ENCODE measurements around the gene KRT84.

Gene KRT84, protein sequence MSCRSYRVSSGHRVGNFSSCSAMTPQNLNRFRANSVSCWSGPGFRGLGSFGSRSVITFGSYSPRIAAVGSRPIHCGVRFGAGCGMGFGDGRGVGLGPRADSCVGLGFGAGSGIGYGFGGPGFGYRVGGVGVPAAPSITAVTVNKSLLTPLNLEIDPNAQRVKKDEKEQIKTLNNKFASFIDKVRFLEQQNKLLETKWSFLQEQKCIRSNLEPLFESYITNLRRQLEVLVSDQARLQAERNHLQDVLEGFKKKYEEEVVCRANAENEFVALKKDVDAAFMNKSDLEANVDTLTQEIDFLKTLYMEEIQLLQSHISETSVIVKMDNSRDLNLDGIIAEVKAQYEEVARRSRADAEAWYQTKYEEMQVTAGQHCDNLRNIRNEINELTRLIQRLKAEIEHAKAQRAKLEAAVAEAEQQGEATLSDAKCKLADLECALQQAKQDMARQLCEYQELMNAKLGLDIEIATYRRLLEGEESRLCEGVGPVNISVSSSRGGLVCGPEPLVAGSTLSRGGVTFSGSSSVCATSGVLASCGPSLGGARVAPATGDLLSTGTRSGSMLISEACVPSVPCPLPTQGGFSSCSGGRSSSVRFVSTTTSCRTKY

DNA sequence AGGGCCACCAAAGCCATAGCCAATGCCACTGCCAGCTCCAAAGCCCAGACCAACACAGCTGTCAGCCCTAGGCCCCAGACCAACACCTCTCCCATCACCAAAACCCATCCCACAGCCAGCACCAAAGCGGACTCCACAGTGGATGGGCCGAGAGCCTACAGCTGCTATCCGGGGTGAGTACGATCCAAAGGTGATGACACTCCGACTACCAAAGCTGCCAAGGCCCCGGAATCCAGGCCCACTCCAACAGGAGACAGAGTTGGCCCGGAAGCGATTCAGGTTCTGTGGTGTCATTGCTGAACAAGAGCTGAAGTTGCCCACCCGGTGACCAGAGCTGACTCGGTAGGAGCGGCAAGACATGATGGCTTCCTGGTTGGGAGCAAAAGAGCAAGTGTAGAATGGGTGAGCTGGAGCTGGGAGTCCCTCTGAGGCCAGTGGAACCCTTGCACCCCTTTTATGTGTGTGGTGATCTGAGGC is at the start of gene KRT84:
TSS of gene KRT84 (minus strand) at position 427 of the 477 bp plus-strand sequence. CDS start at position 360, 67 bp downstream.
- DNase-seq (ENCODE audit: low read depth): no peak

DNA sequence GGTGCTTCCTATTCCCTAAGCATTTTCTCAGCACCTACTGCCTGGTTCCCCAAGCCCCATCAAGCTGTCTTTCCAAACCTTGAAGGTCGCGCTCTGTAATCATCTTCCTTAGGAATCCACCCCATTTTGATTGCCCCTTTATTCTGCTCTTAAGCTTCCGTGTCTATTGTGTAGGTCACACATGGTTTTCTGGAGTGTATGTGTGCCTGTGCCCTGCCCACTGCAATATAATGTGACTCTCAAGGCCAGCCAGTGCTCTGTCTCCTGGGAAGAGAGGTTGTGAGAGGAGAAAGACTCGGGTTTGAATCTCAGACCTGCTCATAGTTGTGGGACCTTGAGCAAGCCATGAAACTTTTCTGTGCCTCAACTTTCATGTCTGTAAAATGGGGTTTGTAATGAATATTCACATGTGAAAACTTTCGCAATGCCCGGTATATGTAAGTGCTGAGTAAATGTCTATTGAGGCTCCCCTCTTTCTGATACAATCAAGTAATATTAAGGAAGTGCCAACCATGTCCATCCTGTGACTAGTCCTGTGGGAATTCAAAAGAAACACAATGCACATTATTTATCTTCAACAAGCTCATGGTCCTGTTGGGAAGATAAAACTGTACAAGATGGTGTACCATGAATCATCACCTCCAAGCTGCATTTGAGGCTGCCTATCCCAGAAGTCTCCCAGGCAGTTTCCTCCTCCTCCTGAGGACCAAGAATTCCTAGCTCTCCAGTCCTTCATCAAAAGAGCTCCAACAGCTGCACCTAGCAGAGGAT is 49.5 kb upstream of the KRT84 start:
- DNase-seq (ENCODE audit: low read depth): no peak

DNA sequence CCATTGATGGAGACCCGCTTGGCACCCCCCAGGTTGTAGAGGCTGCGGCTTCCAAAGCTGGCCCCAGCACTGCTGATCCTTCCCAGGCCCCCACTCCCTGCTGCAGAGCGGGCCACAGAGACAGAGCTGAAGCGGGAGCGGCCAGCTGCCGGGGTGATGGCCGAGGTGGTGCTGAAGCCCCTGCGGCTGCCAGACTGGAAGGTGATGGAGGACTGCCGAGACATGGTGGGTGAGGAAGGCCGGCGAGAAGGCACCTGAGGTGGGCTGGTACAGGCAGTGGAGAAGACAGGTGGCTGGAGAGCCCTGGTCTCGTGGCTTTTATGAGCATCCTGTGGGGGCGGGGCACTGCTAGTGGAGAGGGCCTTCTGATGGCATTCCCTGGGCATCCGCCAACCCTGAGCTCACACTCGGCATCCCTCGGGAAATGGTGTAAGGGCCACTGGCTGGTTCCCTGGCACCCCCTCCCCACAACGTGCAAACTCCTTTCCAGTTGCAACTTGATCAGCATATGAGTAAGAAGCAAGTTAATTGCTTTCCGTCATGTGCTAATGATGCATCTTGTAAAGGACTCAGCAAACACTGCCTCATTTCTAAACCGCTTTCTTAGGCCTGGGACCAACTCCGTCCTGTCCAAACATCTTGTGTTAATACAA is 48.8 kb upstream of the KRT84 start, which contains the start of gene KRT75:
TSS of gene KRT75 (minus strand) at position 291 of the 653 bp plus-strand sequence. CDS start at position 224, 67 bp downstream.
- no peak for DNase-seq (ENCODE audit: low read depth)

DNA sequence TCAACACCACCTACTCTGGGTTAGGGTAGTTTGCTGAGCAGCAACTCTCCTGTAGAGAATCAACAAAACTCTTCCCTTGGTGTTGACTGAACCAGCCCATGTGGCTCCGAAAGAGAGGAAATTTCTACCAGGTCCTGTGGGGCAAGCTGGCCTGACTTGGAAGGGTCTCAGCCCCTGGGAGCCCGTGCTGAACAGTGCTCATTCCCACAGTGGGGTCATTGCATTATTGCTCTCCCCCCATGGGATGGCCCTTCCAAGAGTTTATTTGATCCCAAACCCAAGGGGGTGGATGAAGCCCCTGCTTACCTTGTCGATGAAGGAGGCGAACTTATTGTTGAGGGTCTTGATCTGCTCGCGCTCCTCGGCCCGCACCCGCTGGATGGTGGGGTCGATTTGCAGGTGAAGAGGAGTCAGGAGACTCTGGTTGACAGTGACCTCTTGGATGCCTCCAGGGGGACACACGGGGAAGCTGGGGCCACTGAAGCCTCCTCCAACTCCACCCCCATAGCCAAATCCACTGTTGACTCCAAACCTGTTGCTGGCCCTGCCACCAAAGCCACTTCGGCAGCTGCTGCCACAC is 48.1 kb upstream of the KRT84 start:
- DNase-seq (ENCODE audit: low read depth): no peak

DNA sequence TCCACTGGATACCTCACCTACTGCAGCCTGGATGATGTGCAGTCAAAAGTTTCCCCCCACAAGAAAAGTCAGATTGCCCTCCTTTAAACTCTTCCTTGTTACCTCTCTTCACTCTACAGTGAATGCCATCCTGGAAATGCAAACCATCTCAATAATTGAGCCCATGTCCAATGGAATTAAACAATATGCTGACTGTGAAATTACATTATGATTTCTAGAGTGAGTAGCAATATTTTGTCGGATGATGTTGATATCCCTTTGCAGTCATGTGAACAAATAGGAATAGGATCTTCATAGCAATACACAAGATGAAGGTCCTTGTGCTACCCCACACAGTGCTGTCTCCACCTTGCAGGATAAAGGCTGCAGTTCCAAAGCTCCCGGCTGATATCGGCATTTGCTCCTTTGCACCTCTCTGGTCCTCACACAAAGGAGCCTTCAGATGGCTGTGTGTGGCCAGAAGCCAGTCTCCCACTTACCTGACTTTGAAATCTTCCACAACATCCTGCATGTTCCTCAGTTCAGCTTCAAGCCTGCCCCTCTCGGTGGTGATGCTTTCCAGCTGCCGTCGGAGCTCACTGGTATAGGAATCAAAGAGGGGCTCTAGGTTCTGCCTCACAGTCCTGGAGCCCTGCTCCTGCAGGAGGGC is 47.2 kb upstream of the KRT84 start:
- DNase-seq (ENCODE audit: low read depth): no peak

DNA sequence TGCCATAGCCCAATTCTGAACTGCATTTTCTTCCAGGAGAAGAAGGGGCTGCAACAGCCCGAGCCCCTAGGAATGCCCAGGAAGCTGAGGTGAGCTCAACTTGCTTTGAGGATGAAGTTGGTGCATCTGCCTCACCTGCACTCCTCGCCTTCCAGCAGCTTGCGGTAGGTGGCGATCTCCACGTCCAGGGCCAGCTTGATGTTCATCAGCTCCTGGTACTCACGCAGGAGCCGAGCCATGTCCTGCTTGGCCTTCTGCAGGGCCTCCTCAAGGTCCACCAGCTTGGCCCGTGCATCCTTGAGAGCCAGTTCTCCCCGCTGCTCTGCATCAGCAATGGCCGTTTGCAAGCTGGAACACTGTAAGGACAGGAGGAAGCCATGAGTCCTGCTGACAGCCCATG is 42.7 kb upstream of the KRT84 start:
- DNase-seq (ENCODE audit: low read depth): no peak

DNA sequence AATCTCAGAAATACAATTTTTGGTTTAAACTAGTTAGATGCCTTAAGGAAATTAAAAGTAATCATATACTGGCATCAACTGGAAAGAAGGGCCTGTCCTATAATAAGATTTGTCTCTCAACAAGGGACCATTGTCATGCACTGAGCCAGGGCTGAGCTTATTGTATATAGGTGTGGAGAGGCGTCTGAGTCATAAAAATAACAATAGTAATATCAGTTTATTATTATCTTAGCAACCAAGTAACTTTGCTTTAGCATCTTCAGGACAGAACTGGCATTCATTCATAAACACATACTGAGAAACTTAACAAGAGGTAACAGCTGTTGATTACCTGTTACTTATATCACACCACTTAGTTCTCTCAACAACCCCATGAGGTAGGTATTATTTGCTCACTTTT is 41.6 kb upstream of the KRT84 start:
- no peak for DNase-seq (ENCODE audit: low read depth)

DNA sequence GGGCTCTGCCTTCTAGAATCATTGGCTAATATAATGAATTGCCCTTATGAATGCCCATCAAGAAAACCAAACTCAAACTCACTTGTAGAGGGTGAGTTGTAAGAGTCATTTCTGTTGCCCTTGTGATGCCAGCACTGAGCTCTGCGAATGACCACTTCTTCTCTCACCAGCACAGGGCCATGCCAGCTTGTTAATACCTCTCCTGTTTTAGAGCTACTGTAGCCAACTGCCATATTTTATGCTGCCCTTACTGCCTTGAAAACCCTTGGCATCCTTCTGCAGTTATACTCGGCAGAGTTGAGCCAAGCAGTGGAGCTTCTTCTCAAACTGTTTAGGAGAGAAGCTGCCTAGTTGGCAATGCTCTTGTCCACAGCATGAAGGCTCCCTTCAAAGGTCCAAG is 40.6 kb upstream of the KRT84 start:
- DNase-seq (ENCODE audit: low read depth): no peak

DNA sequence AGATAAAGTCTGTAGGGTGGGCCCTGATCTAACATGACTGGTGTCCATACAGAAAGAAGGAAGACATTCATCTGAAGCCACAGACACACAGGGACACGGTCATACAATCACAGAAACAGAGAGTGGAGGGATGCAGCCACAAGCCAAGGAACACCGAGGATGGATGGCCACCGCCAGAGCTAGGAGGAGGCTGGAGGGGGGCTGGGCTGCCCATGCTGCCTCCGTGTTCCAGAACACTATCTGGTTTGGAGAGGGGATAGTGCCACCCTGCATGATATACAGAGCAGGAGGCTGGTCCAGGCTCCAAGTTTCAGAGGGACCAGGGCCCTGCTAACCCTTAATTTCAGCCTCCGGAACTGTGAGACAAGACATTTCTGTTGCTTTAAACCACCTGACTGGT is 40.0 kb upstream of the KRT84 start:
- no peak for DNase-seq (ENCODE audit: low read depth)

DNA sequence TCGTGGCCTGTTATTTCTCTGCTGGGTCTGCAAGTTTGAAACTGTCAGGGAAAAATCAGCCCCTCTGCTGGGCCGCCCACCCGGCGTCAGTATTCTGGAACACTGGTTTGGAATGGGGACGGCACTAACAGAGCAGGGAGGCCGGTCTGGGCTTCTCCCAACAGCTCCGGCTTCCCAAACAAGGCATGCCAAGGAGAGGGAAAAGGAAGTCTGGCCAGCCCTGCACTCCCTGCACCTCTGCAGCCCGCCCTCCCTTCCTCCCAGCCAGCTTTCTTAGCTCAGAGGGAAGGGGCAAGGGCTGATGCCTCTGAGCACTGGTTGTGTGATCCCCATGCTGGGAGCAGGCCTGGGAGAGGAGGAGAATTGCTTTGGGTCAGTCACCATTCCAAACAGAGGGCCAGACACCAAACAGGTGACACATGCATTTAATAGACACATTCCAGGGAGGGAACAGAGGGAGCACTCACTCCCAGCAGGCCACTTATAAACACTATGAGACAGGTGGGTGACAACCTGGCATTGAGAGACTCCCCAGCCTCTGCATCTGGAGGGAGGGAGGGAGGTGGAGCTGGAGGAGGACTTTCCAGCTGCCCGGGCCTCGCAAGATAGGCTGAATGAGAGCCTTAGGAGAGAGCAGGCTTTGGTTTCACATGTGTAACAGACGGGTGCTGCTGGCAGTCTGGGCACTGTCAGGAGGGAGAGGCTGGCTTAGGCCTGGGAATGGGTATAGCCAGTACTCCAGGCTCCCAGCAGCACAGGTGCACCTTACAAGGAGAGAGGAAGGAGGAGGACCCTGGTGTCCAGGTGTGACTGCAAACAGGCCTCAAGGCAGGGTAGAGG is 38.4 kb upstream of the KRT84 start:
- no peak for DNase-seq (ENCODE audit: low read depth)

DNA sequence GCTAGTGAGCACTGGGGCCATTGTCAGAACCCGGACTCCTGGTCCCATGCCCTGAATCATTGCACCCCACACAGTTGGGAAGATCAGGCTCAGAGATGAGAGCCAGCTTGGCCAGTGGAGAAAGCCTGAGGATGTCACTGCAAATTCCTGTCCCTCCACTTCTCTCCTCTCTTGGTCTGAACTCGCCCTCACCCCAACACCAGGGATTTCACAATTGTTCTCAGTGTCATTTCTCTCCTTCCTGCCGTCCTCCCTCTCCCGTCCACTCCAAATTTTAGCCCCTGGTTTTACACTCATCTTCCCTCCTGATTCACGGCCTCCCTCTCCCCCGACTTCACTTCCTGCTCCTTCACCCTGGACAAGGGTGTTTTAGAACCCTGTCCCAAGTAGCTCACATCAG is 37.6 kb upstream of the KRT84 start:
- DNase-seq (ENCODE audit: low read depth): no peak

DNA sequence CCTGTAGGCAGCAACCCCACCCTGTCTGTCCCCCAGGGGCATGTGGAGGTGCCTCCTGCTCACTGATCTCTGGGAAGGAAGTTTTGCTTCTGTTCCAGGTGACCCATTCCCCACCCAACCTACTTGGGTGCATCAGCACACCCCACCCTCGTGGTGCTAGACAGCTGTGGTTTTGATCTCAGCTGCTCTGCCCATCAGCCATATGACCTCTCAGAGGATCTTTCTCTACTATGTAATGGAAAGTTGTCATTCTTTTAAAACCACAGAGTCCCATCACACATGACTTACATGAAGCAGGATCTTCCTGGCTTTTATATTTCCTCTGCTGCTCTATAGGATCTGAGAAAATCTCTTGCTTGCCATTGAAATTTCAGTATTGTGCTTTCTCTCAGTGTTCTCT is 34.2 kb upstream of the KRT84 start:
- no peak for DNase-seq (ENCODE audit: low read depth)

DNA sequence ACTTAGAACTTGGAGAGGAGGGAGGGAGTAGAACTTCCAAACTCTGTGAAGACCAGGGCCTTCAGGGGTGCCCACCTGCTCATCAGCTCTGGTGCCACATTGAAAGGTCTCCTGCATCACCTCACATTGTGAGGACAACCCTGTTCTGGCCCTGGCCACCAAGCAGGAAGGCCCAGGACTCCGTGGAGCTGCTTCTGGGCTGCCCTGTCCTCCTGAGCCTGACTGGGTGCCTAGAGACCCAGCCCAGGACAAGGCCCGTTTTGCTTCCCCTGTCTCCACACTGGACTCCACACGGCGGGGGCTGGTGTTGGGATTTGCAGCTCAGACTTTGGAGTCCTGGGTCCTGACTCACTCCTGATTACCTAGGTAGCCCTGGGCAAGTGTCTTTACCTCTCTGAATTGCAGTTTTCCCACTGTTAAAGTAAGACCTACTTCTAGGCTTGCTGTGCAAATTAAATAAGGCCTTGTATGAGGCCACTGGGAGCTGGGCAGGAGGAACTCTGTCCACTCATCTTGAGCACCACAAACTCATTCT is 33.2 kb upstream of the KRT84 start:
- DNase-seq (ENCODE audit: low read depth): no peak

DNA sequence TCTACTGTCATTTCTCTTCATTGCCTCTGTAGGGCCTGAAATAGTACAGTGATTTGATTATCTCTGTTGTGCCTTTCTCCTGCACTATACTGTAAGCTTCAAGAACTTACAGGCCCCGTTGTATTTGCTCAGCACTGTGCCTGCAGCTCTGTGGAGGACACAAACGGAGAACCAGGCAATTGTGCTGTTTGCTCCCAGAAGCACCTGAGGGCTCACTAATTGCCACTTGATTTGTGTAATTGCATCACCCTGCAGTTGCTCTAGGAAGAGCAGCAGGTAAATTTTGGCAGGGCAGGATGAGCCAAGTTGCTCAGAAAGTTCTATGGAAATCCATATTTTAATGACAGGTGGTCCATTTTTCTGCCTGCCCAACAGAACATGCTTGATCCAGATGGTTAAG is 32.3 kb upstream of the KRT84 start:
- DNase-seq (ENCODE audit: low read depth): no peak

DNA sequence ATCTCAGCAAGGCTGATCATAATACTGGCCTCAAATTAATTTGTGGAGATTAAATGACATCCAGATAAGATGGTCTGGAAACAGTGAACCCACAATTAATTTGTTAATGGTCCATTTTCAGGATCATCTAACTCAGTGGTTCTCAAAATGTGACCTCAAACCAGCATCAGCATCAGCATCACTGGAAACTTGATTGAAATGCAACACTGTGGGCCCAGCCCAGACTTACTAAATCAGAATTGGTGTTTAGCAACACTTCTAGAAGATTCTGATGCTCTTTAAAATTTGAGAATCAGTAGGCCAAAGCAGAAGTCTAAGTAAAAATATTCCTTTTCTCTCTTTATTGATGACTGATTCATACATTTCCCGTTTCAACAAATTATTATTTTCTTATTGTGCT is 31.3 kb upstream of the KRT84 start:
- DNase-seq (ENCODE audit: low read depth): no peak

DNA sequence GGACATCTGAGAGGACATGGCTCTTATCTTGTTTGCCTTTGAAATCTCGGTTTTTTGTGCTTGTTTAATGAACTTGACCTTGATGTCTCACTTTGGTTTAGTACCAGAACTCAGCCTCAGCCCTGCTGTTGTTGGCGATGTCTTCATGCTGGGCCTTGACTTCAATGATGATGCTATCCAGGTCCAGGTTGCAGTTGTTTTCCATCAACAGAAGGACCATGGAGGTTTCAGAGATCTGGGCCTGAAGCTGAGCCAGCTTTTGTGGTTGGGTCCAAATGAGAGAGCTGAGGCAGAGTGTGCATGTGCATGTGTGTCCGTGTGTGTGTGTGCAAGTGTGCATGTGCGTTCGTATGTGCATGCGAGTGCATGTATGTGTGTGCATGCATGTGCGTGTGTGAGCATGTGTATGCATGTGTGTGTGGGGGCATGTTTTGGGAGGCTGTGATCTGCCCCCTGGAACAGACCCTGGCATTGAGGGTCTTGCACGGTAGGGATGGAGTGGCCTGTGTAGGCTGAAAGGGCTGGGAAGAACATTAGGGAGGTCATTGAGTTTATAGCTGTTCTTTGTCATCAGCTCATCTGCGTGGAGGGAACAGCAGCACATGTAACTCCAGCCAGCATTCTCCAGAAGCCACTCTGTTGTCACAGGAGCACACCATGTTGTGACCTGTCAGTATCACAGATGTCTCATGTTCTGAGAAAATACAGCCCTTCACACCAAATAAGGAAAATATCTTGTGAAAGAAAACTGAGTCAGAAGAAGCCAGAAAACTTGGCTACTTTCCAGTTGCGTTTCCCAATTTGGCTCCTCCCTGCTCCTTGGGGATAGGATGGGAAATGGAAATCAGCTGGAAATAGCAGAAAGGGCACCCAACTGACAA is 30.7 kb upstream of the KRT84 start:
- no peak for DNase-seq (ENCODE audit: low read depth)

DNA sequence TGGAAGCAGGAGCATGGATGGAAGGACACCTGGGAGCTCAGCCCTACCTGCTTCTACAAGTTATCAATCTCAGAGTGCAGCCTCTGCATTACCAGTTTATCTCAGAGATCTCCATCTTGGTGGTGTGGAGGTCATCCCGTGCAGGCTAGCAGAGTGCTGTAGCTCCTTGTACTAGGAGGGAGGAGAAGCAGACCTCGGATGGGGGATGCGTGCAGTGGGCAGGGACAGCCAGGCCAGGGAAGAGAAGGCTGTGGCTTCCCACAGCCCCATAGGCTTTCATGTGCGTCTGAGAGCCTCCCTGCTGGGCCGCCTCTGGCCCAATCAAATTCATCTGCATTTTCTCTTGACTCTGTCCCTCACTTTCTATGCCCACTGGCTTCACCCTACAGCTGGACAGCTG is 29.5 kb upstream of the KRT84 start:
- DNase-seq (ENCODE audit: low read depth): no peak

DNA sequence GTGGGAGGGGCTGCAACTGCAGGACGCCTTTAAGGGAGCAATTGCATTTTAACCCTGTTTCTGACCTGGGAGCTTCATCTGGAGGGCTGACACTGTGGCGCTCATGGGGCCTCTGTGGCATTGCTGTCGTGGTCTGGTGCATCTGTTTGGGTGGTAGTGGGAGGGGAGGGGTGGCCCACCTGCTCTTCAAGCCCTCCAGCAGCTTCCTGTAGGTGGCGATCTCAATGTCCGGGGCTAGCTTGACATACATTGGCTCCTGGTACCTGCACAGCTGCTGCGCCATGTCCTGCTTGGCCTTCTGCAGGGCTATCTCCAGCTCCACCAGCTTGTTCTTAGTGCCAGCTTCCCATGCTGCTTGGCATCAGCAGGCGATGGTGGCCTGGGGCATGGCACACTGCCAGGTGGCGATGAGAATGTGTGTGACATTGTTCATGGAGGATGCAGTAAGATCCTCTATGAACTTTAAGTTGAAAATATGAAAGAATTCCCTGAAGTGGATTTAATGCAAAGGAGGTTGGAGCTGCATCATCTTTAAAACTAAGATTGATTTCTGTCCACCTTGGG is 28.4 kb upstream of the KRT84 start:
- DNase-seq (ENCODE audit: low read depth): no peak

DNA sequence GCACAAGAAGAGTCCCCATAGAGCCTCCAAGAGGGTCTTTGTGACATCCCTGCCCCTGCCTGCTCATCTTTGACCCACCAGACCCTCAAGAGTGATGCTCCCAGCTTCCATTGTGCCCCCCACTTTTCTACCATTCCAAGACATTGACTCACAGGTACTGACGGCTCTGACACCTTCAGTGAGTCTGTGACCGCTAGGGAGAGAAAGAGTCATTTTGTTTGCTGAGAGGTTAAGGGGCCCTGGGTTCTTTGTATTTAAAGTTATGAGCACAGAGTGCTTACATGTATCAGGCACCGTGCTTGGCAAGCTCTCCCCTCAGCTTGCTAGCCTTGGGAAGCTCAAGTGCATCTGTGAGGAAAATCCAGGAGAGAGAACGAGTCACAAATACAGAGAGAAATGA is 27.8 kb upstream of the KRT84 start:
- no peak for DNase-seq (ENCODE audit: low read depth)
